CD4-positive, alpha-beta T cell treated with Interleukin-21 for 1 hour (primary cell): ENCODE results near the gene CDRT4.

Source experiments
- DNase-seq: peaks from one replicate; pipeline ENCODE4 v3.0.0-alpha.2; 2020

Gene CDRT4

GRCh38 chr17:15431196-15431595 lies 36.2 kb downstream of the CDRT4 start:
- DNase-seq, result no peak

GRCh38 chr17:15424521-15424920 lies 42.9 kb downstream of the CDRT4 start:
- no peak for DNase-seq

- DNase-seq, result no peak
Observed at GRCh38 chr17:15422392-15422965, 44.9 kb downstream of the CDRT4 start.

GRCh38 chr17:15418781-15419180 lies 48.6 kb downstream of the CDRT4 start:
- DNase-seq, result no peak

GRCh38 chr17:15414532-15415306 lies 52.7 kb downstream of the CDRT4 start:
- DNase-seq, result no peak

- DNase-seq, result no peak
Observed at GRCh38 chr17:15413101-15413771, 54.2 kb downstream of the CDRT4 start.

- no peak for DNase-seq
Observed at GRCh38 chr17:15412606-15413005, 54.8 kb downstream of the CDRT4 start.

GRCh38 chr17:15411384-15412198 lies 55.8 kb downstream of the CDRT4 start:
- DNase-seq, result no peak

GRCh38 chr17:15409721-15410250 lies 57.6 kb downstream of the CDRT4 start:
- no peak for DNase-seq

- DNase-seq, result no peak
Observed at GRCh38 chr17:15408803-15409202, 58.6 kb downstream of the CDRT4 start.

- no peak for DNase-seq
Observed at GRCh38 chr17:15406081-15406480, 61.3 kb downstream of the CDRT4 start.

GRCh38 chr17:15405058-15405415 lies 62.4 kb downstream of the CDRT4 start:
- no peak for DNase-seq

- DNase-seq, result no peak
Observed at GRCh38 chr17:15404106-15405057, 63.0 kb downstream of the CDRT4 start.

GRCh38 chr17:15403276-15403939 lies 64.0 kb downstream of the CDRT4 start:
- DNase-seq, result no peak

- DNase-seq, result no peak
Observed at GRCh38 chr17:15399443-15399842, 68.0 kb downstream of the CDRT4 start.

- no peak for DNase-seq
Observed at GRCh38 chr17:15398736-15399331, 68.6 kb downstream of the CDRT4 start.

- no peak for DNase-seq
Observed at GRCh38 chr17:15398291-15398690, 69.1 kb downstream of the CDRT4 start.

GRCh38 chr17:15397620-15398019 lies 69.8 kb downstream of the CDRT4 start:
- no peak for DNase-seq

GRCh38 chr17:15395091-15395490 lies 72.3 kb downstream of the CDRT4 start:
- no peak for DNase-seq

GRCh38 chr17:15393414-15393813 lies 74.0 kb downstream of the CDRT4 start:
- no peak for DNase-seq

GRCh38 chr17:15392326-15392741 lies 75.1 kb downstream of the CDRT4 start:
- no peak for DNase-seq
